ENCODE measurements around the gene AHSG. TPM values are rescaled to one million over a fixed set of nuclear protein-coding genes. Genes with fewer than 3 reads are reported as not detected.

The AHSG gene
- total and polyA plus RNA-seq, 7 donors, result not detected

DNA sequence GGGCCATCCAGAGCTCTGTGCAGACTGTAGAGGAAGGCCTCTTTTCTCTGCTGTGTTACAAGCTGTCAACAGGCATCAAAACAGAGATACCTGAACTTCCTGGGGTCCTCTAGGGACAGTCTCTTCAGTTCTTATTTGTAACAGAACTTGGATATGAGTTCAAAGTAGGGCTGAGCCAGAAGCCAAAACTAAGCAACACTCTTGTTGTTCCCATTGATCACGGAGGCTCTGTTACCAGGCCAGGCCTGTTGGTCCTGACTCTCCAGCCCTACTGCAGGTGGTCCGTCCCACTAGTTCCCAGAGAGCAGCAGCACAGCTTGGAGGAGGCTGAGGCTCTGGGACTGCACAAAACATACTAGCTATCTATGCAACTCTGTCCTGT lies 13.1 kb upstream of the AHSG start:
- no peak for ATAC-seq
- TF ChIP-seq, protein P1, sequence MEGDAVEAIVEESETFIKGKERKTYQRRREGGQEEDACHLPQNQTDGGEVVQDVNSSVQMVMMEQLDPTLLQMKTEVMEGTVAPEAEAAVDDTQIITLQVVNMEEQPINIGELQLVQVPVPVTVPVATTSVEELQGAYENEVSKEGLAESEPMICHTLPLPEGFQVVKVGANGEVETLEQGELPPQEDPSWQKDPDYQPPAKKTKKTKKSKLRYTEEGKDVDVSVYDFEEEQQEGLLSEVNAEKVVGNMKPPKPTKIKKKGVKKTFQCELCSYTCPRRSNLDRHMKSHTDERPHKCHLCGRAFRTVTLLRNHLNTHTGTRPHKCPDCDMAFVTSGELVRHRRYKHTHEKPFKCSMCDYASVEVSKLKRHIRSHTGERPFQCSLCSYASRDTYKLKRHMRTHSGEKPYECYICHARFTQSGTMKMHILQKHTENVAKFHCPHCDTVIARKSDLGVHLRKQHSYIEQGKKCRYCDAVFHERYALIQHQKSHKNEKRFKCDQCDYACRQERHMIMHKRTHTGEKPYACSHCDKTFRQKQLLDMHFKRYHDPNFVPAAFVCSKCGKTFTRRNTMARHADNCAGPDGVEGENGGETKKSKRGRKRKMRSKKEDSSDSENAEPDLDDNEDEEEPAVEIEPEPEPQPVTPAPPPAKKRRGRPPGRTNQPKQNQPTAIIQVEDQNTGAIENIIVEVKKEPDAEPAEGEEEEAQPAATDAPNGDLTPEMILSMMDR (IDR thresholded peaks at IDR 0.05), result no peak
- Histone ChIP-seq H3K4me3 (no peak overlapping the region), H3K9me3 (no peaks in the 10 kb centered on the region), H3K36me3 (ENCODE audit: insufficient read depth in 1 of 2, low read depth in 1 of 2) (no peaks in the 10 kb centered on the region), H3K4me1 (no peaks in the 10 kb centered on the region), H3K27ac (no peak overlapping the region), H3K27me3 (ENCODE audit: insufficient read depth in 3 of 3, low read length in 2 of 3) (no peaks in the 10 kb centered on the region)
- WGBS, 3 donors, result 84 to 97% (median 92%) methylated on average over 2 of the region's 2 CpGs
- intact Hi-C loops (cut with DNase I), result no loop called here
- no peak for DNase-seq

DNA sequence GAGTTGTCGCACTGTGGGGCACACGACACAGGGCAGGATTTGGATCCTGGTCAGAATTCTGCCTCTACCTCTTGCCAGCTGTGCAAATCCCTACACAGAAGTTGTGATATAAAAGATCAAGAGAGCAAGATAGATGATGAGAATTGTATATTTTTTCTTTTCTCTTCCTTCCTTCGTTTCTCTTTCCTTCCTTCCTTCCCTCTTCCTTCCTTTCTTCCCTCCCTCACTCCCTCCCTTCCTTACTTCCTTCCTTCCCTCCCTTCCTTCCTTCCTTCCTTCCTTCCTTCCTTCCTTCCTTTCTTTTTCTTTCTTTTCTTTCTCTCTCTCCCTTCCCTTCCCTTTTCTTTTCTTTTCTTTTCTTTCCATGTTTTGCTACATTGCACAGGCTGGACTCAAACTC lies 12.0 kb upstream of the AHSG start:
- ATAC-seq (no peak), DNase-seq (no peak)
- no peaks in the 10 kb centered on the region for H3K9me3 ChIP-seq
- TF ChIP-seq, protein P1 (IDR thresholded peaks at IDR 0.05), result no peak
- H3K4me3 ChIP-seq, result no peak overlapping the region
- no peaks in the 10 kb centered on the region for H3K4me1 ChIP-seq
- H3K27me3 ChIP-seq (ENCODE audit: insufficient read depth in 3 of 3, low read length in 2 of 3), result no peaks in the 10 kb centered on the region
- WGBS, 3 donors, result 45 to 65% (median 57%) methylated on average over 3 of the region's 3 CpGs
- H3K27ac ChIP-seq, result no peak overlapping the region
- intact Hi-C loops (cut with DNase I), result no loop called here
- no peaks in the 10 kb centered on the region for H3K36me3 ChIP-seq (ENCODE audit: insufficient read depth in 1 of 2, low read depth in 1 of 2)

DNA sequence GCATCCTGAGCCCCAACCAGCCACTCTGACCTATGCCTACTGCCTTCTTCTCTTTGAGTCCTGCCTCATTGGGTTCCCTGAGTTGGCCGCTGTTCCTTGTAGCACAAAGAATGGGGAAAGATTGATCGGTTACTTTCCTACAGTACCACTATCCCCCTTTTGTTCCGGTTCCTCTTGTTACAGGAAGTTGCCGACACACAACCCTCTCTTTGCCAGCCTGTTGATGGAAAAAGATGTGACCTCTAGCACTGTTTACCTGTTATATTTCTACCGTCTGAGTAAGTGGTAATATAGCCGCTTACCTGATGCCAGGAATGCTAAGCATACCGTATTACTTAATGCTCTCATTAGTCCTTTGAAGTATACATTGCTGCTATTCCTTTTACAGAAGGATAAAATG lies 9.7 kb upstream of the AHSG start:
- Histone ChIP-seq H3K27me3 (ENCODE audit: insufficient read depth in 3 of 3, low read length in 2 of 3) (no peaks in the 10 kb centered on the region), H3K36me3 (ENCODE audit: insufficient read depth in 1 of 2, low read depth in 1 of 2) (no peaks in the 10 kb centered on the region), H3K4me1 (no peaks in the 10 kb centered on the region), H3K9me3 (no peaks in the 10 kb centered on the region), H3K4me3 (no peak overlapping the region), H3K27ac (no peak overlapping the region)
- 46 to 60% (median 49%) methylated on average over 7 of the region's 7 CpGs for WGBS, 3 donors
- TF ChIP-seq, protein P1 (IDR thresholded peaks at IDR 0.05), result no peak
- intact Hi-C loops (cut with DNase I), result no loop called here
- no peak for ATAC-seq
- DNase-seq, result no peak

DNA sequence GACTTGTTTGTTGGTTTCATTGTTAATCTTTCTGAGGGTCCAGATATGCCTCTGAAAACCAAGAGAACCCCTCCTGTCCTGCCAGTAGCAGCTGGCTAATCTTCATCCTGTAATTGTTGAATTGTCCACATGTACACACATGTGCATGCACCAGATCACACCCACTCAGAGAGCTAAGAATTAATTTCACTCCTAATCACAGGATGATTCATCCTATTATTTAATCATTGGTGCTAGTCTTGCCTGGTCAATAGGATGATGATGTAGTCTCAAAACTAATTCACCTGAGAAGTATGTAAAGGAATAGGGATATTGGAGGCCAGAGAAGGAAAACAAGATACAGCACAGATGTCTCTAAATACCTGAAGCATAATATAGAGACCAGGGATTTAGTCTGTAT lies 7.8 kb upstream of the AHSG start:
- H3K27me3 ChIP-seq (ENCODE audit: insufficient read depth in 3 of 3, low read length in 2 of 3), result no peaks in the 10 kb centered on the region
- DNase-seq (no peak), ATAC-seq (no peak)
- no peaks in the 10 kb centered on the region for H3K9me3 ChIP-seq
- intact Hi-C loops (cut with DNase I), result no loop called here
- TF ChIP-seq, protein P1 (IDR thresholded peaks at IDR 0.05), result no peak
- no peaks in the 10 kb centered on the region for H3K36me3 ChIP-seq (ENCODE audit: insufficient read depth in 1 of 2, low read depth in 1 of 2)
- H3K4me1 ChIP-seq, result no peaks in the 10 kb centered on the region
- no peak overlapping the region for H3K27ac ChIP-seq
- no peak overlapping the region for H3K4me3 ChIP-seq
